Measurements from ENCODE around the gene GAS6.

Gene GAS6

GRCh38 chr13:113789167-113789566, 74.7 kb downstream of the GAS6 start:
- DNase-seq (ENCODE audit: low read depth): no peak
- no peak for TF ChIP-seq CTCF (conservative IDR thresholded peaks at IDR 0.05; ENCODE audit: low read depth, low read length)
- no peak overlapping the region for H3K4me3 ChIP-seq (ENCODE audit: low read depth, low read length)

GRCh38 chr13:113788413-113789135, 75.3 kb downstream of the GAS6 start:
- DNase-seq (ENCODE audit: low read depth): no peak
- H3K4me3 ChIP-seq (ENCODE audit: low read depth, low read length): no peak overlapping the region
- no peak for TF ChIP-seq CTCF (conservative IDR thresholded peaks at IDR 0.05; ENCODE audit: low read depth, low read length)

GRCh38 chr13:113787694-113788093, 76.2 kb downstream of the GAS6 start:
- no peak for TF ChIP-seq CTCF (conservative IDR thresholded peaks at IDR 0.05; ENCODE audit: low read depth, low read length)
- no peak for DNase-seq (ENCODE audit: low read depth)
- no peak overlapping the region for H3K4me3 ChIP-seq (ENCODE audit: low read depth, low read length)

GRCh38 chr13:113786262-113786841, 77.5 kb downstream of the GAS6 start:
- DNase-seq (ENCODE audit: low read depth): peak; percentile 29
- TF ChIP-seq CTCF (conservative IDR thresholded peaks at IDR 0.05; ENCODE audit: low read depth, low read length): no peak
- H3K4me3 ChIP-seq (ENCODE audit: low read depth, low read length): no peak overlapping the region

GRCh38 chr13:113785051-113786010, 78.5 kb downstream of the GAS6 start:
- no peak for TF ChIP-seq CTCF (conservative IDR thresholded peaks at IDR 0.05; ENCODE audit: low read depth, low read length)
- H3K4me3 ChIP-seq (ENCODE audit: low read depth, low read length): no peak overlapping the region
- DNase-seq (ENCODE audit: low read depth): peak; percentile 53

- DNase-seq (ENCODE audit: low read depth): no peak
- no peak overlapping the region for H3K4me3 ChIP-seq (ENCODE audit: low read depth, low read length)
- no peak for TF ChIP-seq CTCF (conservative IDR thresholded peaks at IDR 0.05; ENCODE audit: low read depth, low read length)
Measured at GRCh38 chr13:113784645-113785024, 79.2 kb downstream of the GAS6 start.

Measured in choroid plexus epithelial cell (primary cell).